Naive thymus-derived CD4-positive, alpha-beta T cell (primary cell): ENCODE data around the gene TSPAN9. TPM values are rescaled to one million over a fixed set of nuclear protein-coding genes. Genes with fewer than 3 reads are reported as not detected.

Experiments used
- ATAC-seq: fragments of 150-1000 bp; cut with Tn5 transposase; 2 replicates; pipeline ENCODE4 v1.10.0; 2021; ENCODE audit warnings: mild to moderate bottlenecking, moderate library complexity
- CTCF ChIA-PET: fragments of 350-600 bp; sonication (Branson Sonifier 250); formaldehyde crosslinking; loops from one replicate; lab custom pipeline; 2021; ENCODE audit warnings: antibody characterized with exemption; lab: Charles Lee
- POLR2A ChIA-PET: fragments of 350-600 bp; sonication (Branson Sonifier 250); formaldehyde crosslinking; loops from one replicate; lab custom pipeline; 2021; ENCODE audit warnings: antibody characterized with exemption, inconsistent platforms; lab: Charles Lee
- DNase-seq, 9 donors: peaks; one replicate each; pipeline versions ENCODE4 v3.0.0 to v3.0.0-alpha.2; 2020 to 2022; ENCODE audit warnings: mixed read lengths in 1 of 9
- H3K27ac ChIP-seq: one replicate; pipeline ENCODE4 v1.7.0; 2013; ENCODE audit warnings: mild to moderate bottlenecking, low read depth, low read length, moderate library complexity
- H3K27me3 ChIP-seq, 2 donors: one replicate each; pipeline ENCODE4 v1.7.0; 2013; ENCODE audit warnings: low read length in 2 of 2, mild to moderate bottlenecking in 2 of 2, moderate library complexity in 2 of 2; ENCODE audit not compliant: control insufficient read depth in 2 of 2, insufficient read depth in 2 of 2
- H3K36me3 ChIP-seq, 3 experiments: 1 replicate in 2 of 3; 2 replicates in 1 of 3; pipeline ENCODE4 v1.7.0; 2013; ENCODE audit warnings: low read length in 3 of 3, mild to moderate bottlenecking in 3 of 3, moderate library complexity in 1 of 3; ENCODE audit not compliant: insufficient read depth in 3 of 3, control insufficient read depth in 2 of 3
- H3K4me1 ChIP-seq, 2 donors: one replicate each; pipeline ENCODE4 v1.7.0; 2013; ENCODE audit warnings: low read length in 2 of 2, mild to moderate bottlenecking in 2 of 2, moderate library complexity in 1 of 2; ENCODE audit not compliant: control insufficient read depth in 2 of 2, insufficient read depth in 2 of 2
- H3K4me3 ChIP-seq: 2 replicates; pipeline ENCODE4 v1.7.0; 2013; ENCODE audit warnings: mild to moderate bottlenecking, low read length
- H3K9me3 ChIP-seq, 3 experiments: 1 replicate in 2 of 3; 2 replicates in 1 of 3; pipeline ENCODE4 v1.7.0; 2013; ENCODE audit warnings: low read length in 3 of 3; ENCODE audit not compliant: control insufficient read depth in 2 of 3
- H3K27ac Mint-ChIP-seq, 9 donors: one replicate each; pipeline ENCODE4 v1.8.0; 2020 to 2022; ENCODE audit warnings: mixed read lengths in 9 of 9, mild to moderate bottlenecking in 8 of 9, moderate library complexity in 5 of 9, inconsistent platforms in 2 of 9
- H3K27me3 Mint-ChIP-seq, 5 donors: one replicate each; pipeline ENCODE4 v1.8.0; 2021 to 2022; ENCODE audit warnings: mixed read lengths in 5 of 5, mild to moderate bottlenecking in 1 of 5
- H3K36me3 Mint-ChIP-seq, 5 donors: one replicate each; pipeline ENCODE4 v1.8.0; 2020 to 2022; ENCODE audit warnings: mixed read lengths in 5 of 5, mild to moderate bottlenecking in 3 of 5, inconsistent platforms in 1 of 5
- H3K4me1 Mint-ChIP-seq, 7 donors: one replicate each; pipeline ENCODE4 v1.8.0; 2020 to 2022; ENCODE audit warnings: mixed read lengths in 7 of 7, mild to moderate bottlenecking in 3 of 7, inconsistent platforms in 1 of 7
- H3K4me3 Mint-ChIP-seq, 10 donors: one replicate each; pipeline ENCODE4 v1.8.0; 2020 to 2022; ENCODE audit warnings: mild to moderate bottlenecking in 10 of 10, mixed read lengths in 10 of 10, moderate library complexity in 6 of 10, inconsistent platforms in 2 of 10
- H3K9me3 Mint-ChIP-seq, 11 donors: one replicate each; pipeline ENCODE4 v1.8.0; 2020 to 2022; ENCODE audit warnings: mixed read lengths in 11 of 11, mild to moderate bottlenecking in 4 of 11, inconsistent platforms in 1 of 11, moderate library complexity in 1 of 11
- intact Hi-C, 2 donors: fragments of 100-400 bp; cut with micrococcal nuclease; formaldehyde crosslinking; loops; one replicate each; pipeline ENCODE4 v1.15.1; 2023
- polyA plus RNA-seq, 2 donors: library from polyadenylated mRNA; unstranded; fragments of 300-500 nt; fragmentation: Illumina TruSeq; gene quantifications; one replicate each; pipeline ENCODE4 v1.2.3, GENCODE V29; 2021
- total RNA-seq, 6 experiments: library from RNA in 5 of 6; stranded (reverse) in 5 of 6; gene quantifications; 1 replicate in 5 of 6; 2 replicates in 1 of 6; pipeline ENCODE4 v1.2.3 and lab custom pipeline; 2021 to 2026

The TSPAN9 gene
- total and polyA plus RNA-seq, 7 experiments from 2014 or later: 0.20 to 1.8 (median 1.1) TPM; not detected in 1

- no peak overlapping the region for H3K4me3 Mint-ChIP-seq
- peaks cover 0 to 1% (median 0%) of the 10 kb centered on the region in 7 donors for H3K4me1 Mint-ChIP-seq
- H3K27me3 Mint-ChIP-seq: peaks cover 0 to 14% (median 4%) of the 10 kb centered on the region in 5 donors
- intact Hi-C loops: no loop called here
- H3K4me3 ChIP-seq: no peak overlapping the region
- POLR2A ChIA-PET: no interaction called here
- H3K36me3 Mint-ChIP-seq: no peaks in the 10 kb centered on the region
- H3K27me3 ChIP-seq: no peaks in the 10 kb centered on the region
- no peaks in the 10 kb centered on the region for H3K4me1 ChIP-seq
- CTCF ChIA-PET: no interaction called here
- H3K9me3 ChIP-seq: no peaks in the 10 kb centered on the region
- no peak overlapping the region for H3K27ac Mint-ChIP-seq
- H3K27ac ChIP-seq: no peak overlapping the region
- no peak for ATAC-seq
- DNase-seq: no peak
- no peaks in the 10 kb centered on the region for H3K36me3 ChIP-seq
- H3K9me3 Mint-ChIP-seq: no peaks in the 10 kb centered on the region
Observed at GRCh38 chr12:3261782-3262359, 184.7 kb downstream of the TSPAN9 start.

- ATAC-seq (no peak), DNase-seq (no peak)
- ChIA-PET CTCF (no interaction called here), POLR2A (no interaction called here)
- Histone ChIP-seq H3K4me3 (no peak overlapping the region), H3K36me3 (no peaks in the 10 kb centered on the region), H3K4me1 (no peaks in the 10 kb centered on the region), H3K27ac (no peak overlapping the region), H3K27me3 (no peaks in the 10 kb centered on the region), H3K9me3 (no peaks in the 10 kb centered on the region)
- Mint-ChIP-seq H3K4me1 (peaks cover 0 to 1% (median 0%) of the 10 kb centered on the region in 7 donors), H3K27me3 (peaks cover 0 to 14% (median 4%) of the 10 kb centered on the region in 5 donors), H3K4me3 (no peak overlapping the region), H3K27ac (no peak overlapping the region), H3K9me3 (no peaks in the 10 kb centered on the region), H3K36me3 (no peaks in the 10 kb centered on the region)
- intact Hi-C loops: no loop called here
Observed at GRCh38 chr12:3262470-3262869, 185.3 kb downstream of the TSPAN9 start.

DNA sequence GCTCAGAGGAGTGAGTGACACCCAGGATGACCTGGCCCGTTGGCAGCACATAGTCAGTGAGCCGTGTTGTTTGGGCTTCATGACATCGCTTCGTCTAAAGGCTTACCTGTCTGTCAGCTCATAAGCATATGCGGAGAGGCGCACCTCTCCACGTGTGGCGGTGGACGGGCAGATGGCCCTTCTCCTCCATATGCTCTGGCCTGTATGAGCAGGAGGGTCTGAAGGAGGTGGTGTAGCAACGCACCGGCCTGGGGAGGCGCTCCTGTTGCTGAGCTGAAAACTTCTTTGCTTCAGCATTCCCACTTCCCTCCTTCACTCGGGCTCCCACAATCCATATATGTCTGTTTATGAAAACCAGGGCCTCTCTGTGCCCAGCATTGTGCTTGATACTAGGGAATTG lies 186.1 kb downstream of the TSPAN9 start:
- Mint-ChIP-seq H3K27ac (no peak overlapping the region), H3K36me3 (no peaks in the 10 kb centered on the region), H3K27me3 (peaks cover 0 to 14% (median 4%) of the 10 kb centered on the region in 5 donors), H3K4me3 (no peak overlapping the region), H3K9me3 (no peaks in the 10 kb centered on the region), H3K4me1 (peaks cover 0 to 1% (median 0%) of the 10 kb centered on the region in 7 donors)
- H3K4me1 ChIP-seq: no peaks in the 10 kb centered on the region
- intact Hi-C loops: no loop called here
- no peak for ATAC-seq
- DNase-seq: no peak
- CTCF ChIA-PET: no interaction called here
- POLR2A ChIA-PET: no interaction called here
- H3K27me3 ChIP-seq: no peaks in the 10 kb centered on the region
- no peaks in the 10 kb centered on the region for H3K9me3 ChIP-seq
- H3K36me3 ChIP-seq: no peaks in the 10 kb centered on the region
- no peak overlapping the region for H3K4me3 ChIP-seq
- no peak overlapping the region for H3K27ac ChIP-seq

DNA sequence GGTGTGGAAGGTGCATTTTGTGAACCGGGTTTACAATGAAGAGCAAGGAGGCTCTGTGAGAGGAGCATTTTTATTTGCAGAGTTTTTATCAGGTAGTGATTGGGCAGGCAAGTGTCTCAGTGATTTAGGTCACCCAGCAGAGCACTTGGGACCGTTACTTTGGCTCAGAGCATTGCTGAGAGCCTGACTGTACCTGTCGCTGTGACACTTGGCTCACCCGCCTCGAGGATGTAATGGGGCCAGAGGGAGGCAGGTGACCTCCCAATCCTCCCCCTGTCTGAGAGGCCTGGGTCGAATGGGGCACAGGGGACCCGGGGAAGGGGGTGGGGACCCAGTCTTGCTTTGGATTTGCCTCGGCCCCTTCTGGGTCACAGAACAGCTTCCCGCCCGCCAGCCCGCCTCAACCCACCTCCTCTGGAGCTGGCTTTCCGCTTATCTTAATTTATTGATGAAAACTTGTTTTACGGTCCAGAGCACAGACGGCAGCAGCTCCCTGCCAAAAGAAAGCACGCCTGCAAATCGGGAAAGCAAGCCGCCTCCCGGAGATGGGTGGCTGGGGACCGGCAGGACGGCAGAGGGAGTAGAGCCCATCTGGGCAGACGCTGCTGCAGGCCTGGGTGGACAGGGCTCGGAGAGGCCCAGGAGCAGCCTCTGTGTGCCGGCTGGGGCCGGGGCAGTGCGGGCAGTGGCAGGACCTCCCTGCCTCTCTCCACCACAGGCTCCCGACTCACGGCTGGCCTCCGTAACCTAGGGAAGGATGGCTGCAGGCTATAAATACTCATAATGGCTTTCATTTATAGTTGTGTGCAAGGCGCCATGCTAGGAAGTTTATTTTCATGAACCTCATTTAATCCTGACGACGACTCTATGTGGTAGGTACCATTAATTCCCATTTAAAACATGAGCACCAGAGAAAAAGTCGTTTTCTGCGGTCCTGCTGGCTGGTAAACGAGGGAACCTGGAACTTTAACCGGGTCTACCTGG lies 187.1 kb downstream of the TSPAN9 start:
- no peaks in the 10 kb centered on the region for H3K9me3 Mint-ChIP-seq
- Histone ChIP-seq H3K9me3 (no peaks in the 10 kb centered on the region), H3K27me3 (no peaks in the 10 kb centered on the region), H3K36me3 (no peaks in the 10 kb centered on the region), H3K4me1 (no peaks in the 10 kb centered on the region), H3K27ac (no peak overlapping the region), H3K4me3 (no peak overlapping the region)
- no peak overlapping the region for H3K27ac Mint-ChIP-seq
- ChIA-PET POLR2A (no interaction called here), CTCF (no interaction called here)
- H3K36me3 Mint-ChIP-seq: no peaks in the 10 kb centered on the region
- peaks cover 0 to 12% (median 4%) of the 10 kb centered on the region in 5 donors for H3K27me3 Mint-ChIP-seq
- H3K4me3 Mint-ChIP-seq: no peak overlapping the region
- H3K4me1 Mint-ChIP-seq: no peaks in the 10 kb centered on the region
- intact Hi-C loops: no loop called here
- DNase-seq (no peak), ATAC-seq (no peak)

DNA sequence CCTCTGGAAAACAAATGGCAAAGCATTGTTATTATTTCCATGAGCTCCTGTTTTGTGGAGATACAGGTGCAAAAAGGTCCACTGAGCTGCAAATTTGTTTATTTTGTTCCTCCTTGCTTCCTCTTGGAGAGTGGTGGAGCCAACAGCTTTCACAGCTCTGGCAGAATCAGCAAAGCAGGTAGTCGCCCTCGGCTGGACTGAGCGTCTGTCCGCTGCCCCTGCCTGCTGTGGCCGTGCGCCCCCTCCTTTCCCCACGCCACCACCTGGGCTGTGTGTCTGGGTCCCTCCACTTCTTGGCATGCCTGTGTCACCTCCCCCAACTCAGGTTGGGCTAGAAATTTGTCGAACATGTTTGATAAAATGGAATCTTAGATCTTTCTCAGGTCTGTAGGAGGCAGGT lies 188.2 kb downstream of the TSPAN9 start:
- no peaks in the 10 kb centered on the region for H3K9me3 Mint-ChIP-seq
- ATAC-seq: no peak
- Histone ChIP-seq H3K9me3 (no peaks in the 10 kb centered on the region), H3K4me1 (no peaks in the 10 kb centered on the region), H3K27me3 (no peaks in the 10 kb centered on the region), H3K36me3 (no peaks in the 10 kb centered on the region), H3K27ac (no peak overlapping the region), H3K4me3 (no peak overlapping the region)
- H3K4me3 Mint-ChIP-seq: no peak overlapping the region
- intact Hi-C loops: no loop called here
- no peaks in the 10 kb centered on the region for H3K4me1 Mint-ChIP-seq
- DNase-seq: no peak
- ChIA-PET POLR2A (no interaction called here), CTCF (interaction anchor here (1.9 kb wide), 1 partner anchor 10 kb away, joined by 6 read pairs; no protein-coding TSS in a partner anchor)
- no peaks in the 10 kb centered on the region for H3K36me3 Mint-ChIP-seq
- H3K27ac Mint-ChIP-seq: no peak overlapping the region
- peaks cover 0 to 17% (median 4%) of the 10 kb centered on the region in 5 donors for H3K27me3 Mint-ChIP-seq

DNA sequence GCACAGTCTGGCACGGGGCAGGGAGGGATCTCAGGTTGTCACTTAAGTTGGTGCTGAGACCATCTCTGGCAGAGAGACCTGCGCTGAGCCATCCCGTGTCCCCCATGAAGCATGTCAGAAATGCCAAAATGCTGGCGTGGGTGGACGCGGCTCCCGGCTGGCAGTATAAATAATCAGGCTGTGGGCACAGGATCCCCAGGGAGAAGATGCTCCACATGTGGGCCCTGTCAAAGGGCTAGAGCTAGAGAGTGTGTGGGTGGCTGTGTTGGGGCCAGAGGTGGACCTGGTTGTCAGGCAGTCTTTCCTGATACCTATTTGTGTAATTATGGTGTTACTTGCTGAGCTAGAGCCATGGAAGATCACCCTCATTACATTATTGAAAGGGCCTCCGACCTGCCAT lies 189.5 kb downstream of the TSPAN9 start:
- Histone ChIP-seq H3K9me3 (no peaks in the 10 kb centered on the region), H3K27me3 (no peaks in the 10 kb centered on the region), H3K4me3 (no peak overlapping the region), H3K27ac (no peak overlapping the region), H3K4me1 (no peaks in the 10 kb centered on the region), H3K36me3 (no peaks in the 10 kb centered on the region)
- Mint-ChIP-seq H3K36me3 (no peaks in the 10 kb centered on the region), H3K4me1 (no peaks in the 10 kb centered on the region), H3K27ac (no peak overlapping the region), H3K9me3 (no peaks in the 10 kb centered on the region), H3K27me3 (peaks cover 0 to 17% (median 4%) of the 10 kb centered on the region in 5 donors), H3K4me3 (no peak overlapping the region)
- POLR2A ChIA-PET: no interaction called here
- DNase-seq (no peak), ATAC-seq (no peak)
- intact Hi-C loops: no loop called here
- CTCF ChIA-PET: interaction anchor here (1.9 kb wide), 1 partner anchor 9 kb away, joined by 6 read pairs; no protein-coding TSS in a partner anchor
